Loucy (cell line): ENCODE measurements around the gene DAG1.

Experiments used
- EZH2phosphoT487 ChIP-seq: fragments of 200-600 bp; IDR thresholded peaks from 2 replicates; pipeline ENCODE4 v1.6.1; 2018; ENCODE audit warnings: antibody characterized with exemption, mild to moderate bottlenecking, moderate library complexity, borderline replicate concordance
- TF ChIP-seq, protein P1 (sequence below): fragments of 200-600 bp; sonication (generic); conservative IDR thresholded peaks from 2 replicates; pipeline ENCODE4 v1.5.1; 2014; ENCODE audit warnings: mild to moderate bottlenecking, antibody characterized with exemption, low read length

DNA sequence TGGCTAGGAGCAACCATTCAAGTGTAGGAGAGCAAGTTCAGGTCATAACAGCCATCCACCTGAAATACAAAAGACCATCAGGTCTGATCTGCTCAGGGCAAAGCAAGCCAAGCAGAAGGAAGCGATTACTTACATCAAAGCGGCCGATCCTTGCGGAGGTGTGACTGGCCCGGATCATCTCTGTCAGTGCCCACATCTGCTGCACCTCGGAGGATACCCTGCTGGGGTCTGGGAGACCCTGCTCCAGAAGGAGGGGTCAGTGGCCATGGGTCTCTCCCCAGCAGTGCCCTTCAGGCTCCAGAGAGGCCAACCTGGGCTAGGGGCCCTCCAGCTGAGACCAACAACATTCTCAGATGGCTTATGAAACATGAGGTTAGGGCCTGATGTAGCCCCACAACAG, 45.3 kb upstream of the DAG1 start:
- TF ChIP-seq, protein P1, sequence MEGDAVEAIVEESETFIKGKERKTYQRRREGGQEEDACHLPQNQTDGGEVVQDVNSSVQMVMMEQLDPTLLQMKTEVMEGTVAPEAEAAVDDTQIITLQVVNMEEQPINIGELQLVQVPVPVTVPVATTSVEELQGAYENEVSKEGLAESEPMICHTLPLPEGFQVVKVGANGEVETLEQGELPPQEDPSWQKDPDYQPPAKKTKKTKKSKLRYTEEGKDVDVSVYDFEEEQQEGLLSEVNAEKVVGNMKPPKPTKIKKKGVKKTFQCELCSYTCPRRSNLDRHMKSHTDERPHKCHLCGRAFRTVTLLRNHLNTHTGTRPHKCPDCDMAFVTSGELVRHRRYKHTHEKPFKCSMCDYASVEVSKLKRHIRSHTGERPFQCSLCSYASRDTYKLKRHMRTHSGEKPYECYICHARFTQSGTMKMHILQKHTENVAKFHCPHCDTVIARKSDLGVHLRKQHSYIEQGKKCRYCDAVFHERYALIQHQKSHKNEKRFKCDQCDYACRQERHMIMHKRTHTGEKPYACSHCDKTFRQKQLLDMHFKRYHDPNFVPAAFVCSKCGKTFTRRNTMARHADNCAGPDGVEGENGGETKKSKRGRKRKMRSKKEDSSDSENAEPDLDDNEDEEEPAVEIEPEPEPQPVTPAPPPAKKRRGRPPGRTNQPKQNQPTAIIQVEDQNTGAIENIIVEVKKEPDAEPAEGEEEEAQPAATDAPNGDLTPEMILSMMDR: no peak
- TF ChIP-seq EZH2phosphoT487: no peak
